ENCODE measurements around the gene FGF12. TPM values are rescaled to one million over a fixed set of nuclear protein-coding genes. Genes with fewer than 3 reads are reported as not detected.
"Not testable (repeated sequence)": the region's sequence is repeated elsewhere in the genome, so short reads cannot be mapped to it uniquely, and the experiment has no call there.

FGF12 gene
- total RNA-seq, result 356 TPM
- long read RNA-seq, partial matches to known transcripts, result 188 of 217 reads
- long read RNA-seq, other reads (novel, unspliced or antisense), result 28 of 217 reads

- ATAC-seq (ENCODE audit: poor library complexity) (peak; percentile 94), DNase-seq (peak; percentile 88)
- intact Hi-C loops (cut with DNase I), result loop anchor here (10.0 kb wide), 1 partner anchor 72 kb away; no protein-coding TSS in a partner anchor
These were observed at the start of gene FGF12 for GRCh38 chr3:192727032-192727847. Gene FGF12 (minus strand): TSS chr3:192727541.

DNA sequence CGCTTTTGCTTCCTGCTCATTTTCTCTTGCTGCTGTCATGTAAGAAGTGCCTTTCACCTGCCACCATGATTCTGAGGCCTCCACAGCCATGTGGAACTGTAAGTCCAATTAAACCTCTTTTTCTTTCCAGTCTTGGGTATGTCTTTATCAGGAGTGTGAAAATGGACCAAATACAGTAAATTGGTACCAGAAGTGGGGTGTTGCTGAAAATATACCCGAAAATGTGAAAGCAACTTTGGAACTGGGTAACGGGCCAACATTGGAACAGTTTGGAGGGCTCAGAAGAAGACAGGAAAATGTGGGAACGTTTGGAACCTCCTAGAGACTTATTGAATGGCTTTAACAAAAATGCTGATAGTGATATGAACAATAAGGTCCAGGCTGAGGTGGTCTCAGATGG, 47.0 kb upstream of the FGF12 start:
- intact Hi-C loops (cut with DNase I), result loop anchor here (5.0 kb wide), 1 partner anchor 207 kb away; no protein-coding TSS in a partner anchor
- DNase-seq; ATAC-seq (ENCODE audit: poor library complexity): not testable (repeated sequence)

- ATAC-seq (ENCODE audit: poor library complexity) (peak; percentile 96), DNase-seq (peak; percentile 61)
- intact Hi-C loops (cut with DNase I), result loop anchor here (5.0 kb wide), 1 partner anchor 205 kb away; no protein-coding TSS in a partner anchor
These were observed 45.0 kb upstream of the FGF12 start for GRCh38 chr3:192772240-192772894.

GRCh38 chr3:192758654-192759053, 31.3 kb upstream of the FGF12 start:
- intact Hi-C loops (cut with DNase I), result no loop called here
- no peak for DNase-seq
- no peak for ATAC-seq (ENCODE audit: poor library complexity)

GRCh38 chr3:192751148-192751547, 23.8 kb upstream of the FGF12 start:
- intact Hi-C loops (cut with DNase I), result no loop called here
- ATAC-seq (ENCODE audit: poor library complexity) (no peak), DNase-seq (no peak)

- DNase-seq, result no peak
- intact Hi-C loops (cut with DNase I), result no loop called here
- no peak for ATAC-seq (ENCODE audit: poor library complexity)
These were observed 22.9 kb upstream of the FGF12 start for GRCh38 chr3:192750201-192750600.

GRCh38 chr3:192747746-192748145, 20.4 kb upstream of the FGF12 start:
- ATAC-seq (ENCODE audit: poor library complexity), result no peak
- intact Hi-C loops (cut with DNase I), result no loop called here

DNA sequence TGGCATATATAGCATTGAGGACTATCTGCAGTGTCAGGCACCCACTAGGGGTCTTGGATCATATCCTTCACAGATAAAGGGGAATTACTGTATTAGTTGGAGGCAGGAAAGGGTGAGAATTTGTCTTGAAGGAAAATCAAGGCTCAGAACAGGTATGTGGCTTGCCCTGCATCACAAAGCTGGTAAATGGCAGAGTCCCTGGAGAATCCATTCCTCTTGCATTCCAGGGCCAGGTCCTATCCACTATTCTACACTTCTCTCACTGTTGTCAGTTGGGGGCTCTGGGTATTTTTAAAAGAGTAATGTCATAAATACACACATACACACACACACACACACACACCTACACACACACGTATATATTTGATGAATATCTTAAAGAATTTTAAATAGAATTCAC, 19.8 kb upstream of the FGF12 start:
- DNase-seq, result no peak
- intact Hi-C loops (cut with DNase I), result no loop called here
- ATAC-seq (ENCODE audit: poor library complexity), result no peak

More at GRCh38 chr3:192747746-192748145, 20.4 kb upstream of the FGF12 start:
- no peak for DNase-seq

DNA sequence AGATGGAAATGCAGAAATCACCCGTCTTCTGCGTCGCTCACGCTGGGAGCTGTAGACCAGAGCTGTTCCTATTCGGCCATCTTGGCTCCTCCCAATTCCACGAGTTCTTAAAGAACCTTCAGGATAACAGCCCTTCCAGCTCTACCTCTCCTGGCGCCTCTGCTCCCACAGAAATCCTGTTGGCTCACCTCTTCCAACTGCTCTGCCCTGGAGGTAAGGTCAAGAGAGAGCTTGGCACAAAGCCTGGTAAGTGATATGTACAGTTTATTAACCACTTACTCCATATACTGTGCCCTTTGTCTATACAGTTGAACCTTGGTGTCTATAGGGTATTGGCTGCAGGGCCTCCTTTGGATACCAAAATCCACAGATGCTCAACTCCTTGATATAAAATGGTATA, 17.8 kb upstream of the FGF12 start:
- intact Hi-C loops (cut with DNase I), result no loop called here
- peak; percentile 60 for ATAC-seq (ENCODE audit: poor library complexity)
- DNase-seq, result no peak

- ATAC-seq (ENCODE audit: poor library complexity); DNase-seq; intact Hi-C loops (cut with DNase I): not testable (repeated sequence)
These were observed 17.3 kb upstream of the FGF12 start for GRCh38 chr3:192744604-192745003.

GRCh38 chr3:192737506-192737905, 10.2 kb upstream of the FGF12 start:
- ATAC-seq (ENCODE audit: poor library complexity) (no peak), DNase-seq (no peak)
- intact Hi-C loops (cut with DNase I), result no loop called here

- ATAC-seq (ENCODE audit: poor library complexity), result no peak
- DNase-seq, result no peak
- intact Hi-C loops (cut with DNase I), result no loop called here
These were observed 3.9 kb upstream of the FGF12 start for GRCh38 chr3:192731233-192731632.

- intact Hi-C loops (cut with DNase I), result loop anchor here (10.0 kb wide), 1 partner anchor 72 kb away; no protein-coding TSS in a partner anchor
- no peak for DNase-seq
- ATAC-seq (ENCODE audit: poor library complexity), result peak; percentile 28
These were observed 956 bp downstream of the FGF12 start for GRCh38 chr3:192726385-192726784.

DNA sequence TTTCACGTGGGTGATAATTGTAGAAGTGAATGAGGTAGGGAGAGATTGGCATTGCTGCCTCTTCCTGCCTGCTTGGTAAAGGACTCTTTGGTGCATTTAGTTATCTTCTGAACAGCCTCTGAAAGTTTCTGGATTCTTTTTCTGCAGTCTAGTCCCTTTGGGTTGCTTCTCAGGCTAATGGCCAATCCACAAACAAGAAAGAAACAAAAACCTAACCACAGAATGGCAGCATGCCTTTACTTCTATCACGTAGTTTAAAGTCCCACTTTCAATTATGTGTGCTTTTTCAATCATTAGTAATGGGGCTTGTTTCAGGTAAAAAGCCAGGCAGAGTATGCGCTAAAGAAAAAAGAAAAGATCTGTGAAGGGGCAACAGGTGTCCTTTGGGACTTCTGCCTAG, 7.4 kb downstream of the FGF12 start:
- DNase-seq (no peak), ATAC-seq (ENCODE audit: poor library complexity) (no peak)
- intact Hi-C loops (cut with DNase I), result loop anchor here (10.0 kb wide), 1 partner anchor 65 kb away; no protein-coding TSS in a partner anchor

GRCh38 chr3:192718156-192718555, 9.2 kb downstream of the FGF12 start:
- DNase-seq, result no peak
- ATAC-seq (ENCODE audit: poor library complexity), result no peak
- intact Hi-C loops (cut with DNase I), result no loop called here

DNA sequence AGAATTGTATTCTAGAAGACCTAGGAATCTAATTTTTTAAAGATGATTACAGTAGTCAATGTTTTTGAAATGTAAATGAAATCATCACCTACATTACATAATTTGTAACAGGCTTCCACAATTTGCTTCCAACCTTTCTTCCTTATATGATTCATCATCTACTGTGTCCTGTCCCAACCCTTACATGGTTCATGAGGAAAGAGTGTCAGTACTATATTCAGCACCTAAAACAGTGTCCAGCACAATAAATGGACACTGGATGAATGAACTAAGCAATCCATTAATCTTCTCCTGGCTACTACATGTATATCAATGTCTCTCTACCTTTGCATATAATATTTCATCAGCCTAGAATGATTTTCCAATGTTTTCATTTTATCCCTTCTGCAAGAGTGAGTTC, 12.2 kb downstream of the FGF12 start:
- no peak for DNase-seq
- no peak for ATAC-seq (ENCODE audit: poor library complexity)
- intact Hi-C loops (cut with DNase I), result no loop called here

GRCh38 chr3:192711126-192711525, 16.2 kb downstream of the FGF12 start:
- ATAC-seq (ENCODE audit: poor library complexity); intact Hi-C loops (cut with DNase I); DNase-seq: not testable (repeated sequence)

DNA sequence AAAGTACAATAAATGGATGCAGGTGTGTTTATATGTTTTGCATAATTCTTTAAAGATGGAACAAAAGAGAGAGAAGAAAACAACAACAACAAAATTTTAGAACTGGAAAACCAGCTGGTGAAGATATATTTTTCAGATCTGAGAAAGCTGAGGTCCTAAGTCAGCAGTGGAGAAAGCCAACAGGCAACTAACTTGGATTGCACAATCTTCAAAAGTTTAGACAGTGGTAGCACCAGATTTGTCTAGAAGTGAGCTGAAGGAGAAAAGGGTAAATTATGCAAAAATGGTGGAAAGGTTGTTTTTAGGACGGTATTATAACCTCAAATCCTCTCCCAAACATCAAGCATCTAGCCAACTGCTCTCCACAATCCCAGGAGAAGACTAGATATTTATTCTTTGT, 17.0 kb downstream of the FGF12 start:
- ATAC-seq (ENCODE audit: poor library complexity) (no peak), DNase-seq (no peak)
- intact Hi-C loops (cut with DNase I), result no loop called here

- DNase-seq, result peak; percentile 67
- intact Hi-C loops (cut with DNase I), result no loop called here
These were observed 21.1 kb downstream of the FGF12 start for GRCh38 chr3:192706272-192706671.

GRCh38 chr3:192700885-192701284, 26.5 kb downstream of the FGF12 start:
- DNase-seq, result no peak
- ATAC-seq (ENCODE audit: poor library complexity), result no peak
- intact Hi-C loops (cut with DNase I), result no loop called here

More at GRCh38 chr3:192706272-192706671, 21.1 kb downstream of the FGF12 start:
- ATAC-seq (ENCODE audit: poor library complexity), result peak; percentile 86

All from Right ventricle myocardium superior (tissue), 1 donor.